Lung (tissue), 12 donors: Measurements from ENCODE around the gene IFNL1. TPM values are rescaled to one million over a fixed set of nuclear protein-coding genes. Genes with fewer than 3 reads are reported as not detected.

ENCODE experiments used
- ATAC-seq: fragments of 200-7000 bp; cut with Tn5 transposase; one replicate; pipeline ENCODE4 v1.9.1; 2020; ENCODE audit warnings: moderate number of reproducible peaks; ENCODE audit not compliant: insufficient read depth, low FRiP score
- DNase-seq, 3 donors: peaks; one replicate each; pipeline ENCODE4 v3.0.0-alpha.2; 2013 to 2017
- H3K27ac ChIP-seq, 2 donors: one replicate each; pipeline ENCODE4 v1.5.1; 2013; ENCODE audit warnings: mild to moderate bottlenecking in 2 of 2, moderate library complexity in 2 of 2, control low read depth in 1 of 2, inconsistent platforms in 1 of 2, low read depth in 1 of 2, low read length in 1 of 2
- H3K27me3 ChIP-seq, 3 donors: one replicate each; pipeline ENCODE4 v1.5.1; 2013; ENCODE audit warnings: low read length in 2 of 3; ENCODE audit not compliant: control insufficient read depth in 3 of 3, insufficient read depth in 3 of 3
- H3K36me3 ChIP-seq, 4 donors: one replicate each; pipeline ENCODE4 v1.5.1; 2013; ENCODE audit warnings: low read length in 4 of 4, mild to moderate bottlenecking in 1 of 4, moderate library complexity in 1 of 4; ENCODE audit not compliant: control insufficient read depth in 4 of 4, insufficient read depth in 4 of 4
- H3K4me1 ChIP-seq, 5 donors: one replicate each; pipeline ENCODE4 v1.5.1; 2013; ENCODE audit warnings: low read length in 5 of 5, mild to moderate bottlenecking in 2 of 5, moderate library complexity in 1 of 5; ENCODE audit not compliant: control insufficient read depth in 5 of 5, insufficient read depth in 5 of 5
- H3K4me3 ChIP-seq: one replicate; pipeline ENCODE4 v1.5.1; 2013; ENCODE audit warnings: mild to moderate bottlenecking, control low read depth, moderate library complexity
- H3K9ac ChIP-seq, 2 donors: one replicate each; pipeline ENCODE4 v1.5.1; 2013; ENCODE audit warnings: low read length in 2 of 2, control low read depth in 1 of 2; ENCODE audit not compliant: insufficient read depth in 1 of 2
- H3K9me3 ChIP-seq, 4 donors: one replicate each; pipeline ENCODE4 v1.5.1; 2013; ENCODE audit warnings: low read length in 3 of 4, mild to moderate bottlenecking in 1 of 4, moderate library complexity in 1 of 4; ENCODE audit not compliant: control insufficient read depth in 4 of 4, insufficient read depth in 3 of 4
- CTCF ChIP-seq: IDR thresholded peaks from 2 replicates; pipeline ENCODE4 v1.5.1; 2012; ENCODE audit warnings: mild to moderate bottlenecking; ENCODE audit errors: control extremely low read depth, extremely low read depth
- WGBS, 2 donors: extraction: QIAGEN DNeasy Blood & Tissue Kit; methylation state at CpG; one replicate each; pipeline ENCODE4 v1.1.7; 2013; 5-methylcytosine and 5-hydroxymethylcytosine counted together
- polyA plus RNA-seq, 2 donors: library from polyadenylated mRNA; stranded (reverse); fragments of 200-250 nt; gene quantifications; one replicate each; pipeline ENCODE4 v1.2.1, GENCODE V29; 2013
- total RNA-seq, 2 donors: library from RNA; depleted of rRNA in 1 of 2; stranded (reverse); fragments of >200 nt in 1 of 2; gene quantifications; one replicate each; pipeline ENCODE4 v1.2.1, GENCODE V29; 2014 to 2021
- donor health status: control.
- donor health status: control.
- donor health status: Bipolar disorder and iron deficiency.
- donor health status: healthy.
- donor health status: DM: yes; HTN: yes; CAD: no.

Gene IFNL1
- total and polyA plus RNA-seq, 4 donors = 0.17 TPM; not detected in 3

GRCh38 chr19:39248806-39249205 lies 47.4 kb upstream of the IFNL1 start, which contains the start of gene IFNL4:
TSS of gene IFNL4 (minus strand) at chr19:39248856.
- WGBS, 2 donors = 52 to 63% methylated on average over 13 of the region's 13 CpGs
- DNase-seq = no peak

GRCh38 chr19:39251081-39251480 lies 45.1 kb upstream of the IFNL1 start:
- no peak overlapping the region for H3K27ac ChIP-seq
- H3K9me3 ChIP-seq = peaks cover 0 to 5% (median 0%) of the 10 kb centered on the region in 4 donors
- ATAC-seq (no peak), DNase-seq (no peak)
- H3K4me1 ChIP-seq = peaks cover 0 to 9% (median 0%) of the 10 kb centered on the region in 5 donors
- H3K27me3 ChIP-seq = peaks cover 0 to 41% (median 22%) of the 10 kb centered on the region in 3 donors
- no peak overlapping the region for H3K4me3 ChIP-seq
- WGBS, 2 donors = 73 to 76% methylated on average over 5 of the region's 5 CpGs
- no peak overlapping the region for H3K9ac ChIP-seq
- TF ChIP-seq CTCF = no peak
- no peaks in the 10 kb centered on the region for H3K36me3 ChIP-seq

More at GRCh38 chr19:39248806-39249205, 47.4 kb upstream of the IFNL1 start, which contains the start of gene IFNL4:
- Histone ChIP-seq H3K27me3 (peaks cover 0 to 41% (median 22%) of the 10 kb centered on the region in 3 donors), H3K9ac (no peak within 1 kb of the TSS), H3K27ac (no peak within 1 kb of the TSS), H3K4me1 (peaks cover 0 to 9% (median 0%) of the 10 kb centered on the region in 5 donors), H3K4me3 (no peak within 1 kb of the TSS), H3K9me3 (peaks cover 0 to 3% (median 0%) of the 10 kb centered on the region in 4 donors), H3K36me3 (no peaks in the 10 kb centered on the region)
- TF ChIP-seq CTCF = no peak
- no peak for ATAC-seq

GRCh38 chr19:39251846-39252245 lies 44.4 kb upstream of the IFNL1 start:
- Histone ChIP-seq H3K4me3 (no peak overlapping the region), H3K9ac (no peak overlapping the region), H3K27ac (no peak overlapping the region), H3K9me3 (peaks cover 0 to 5% (median 0%) of the 10 kb centered on the region in 4 donors), H3K36me3 (no peaks in the 10 kb centered on the region), H3K27me3 (peaks cover 0 to 39% (median 22%) of the 10 kb centered on the region in 3 donors), H3K4me1 (peaks cover 0 to 9% (median 0%) of the 10 kb centered on the region in 5 donors)
- ATAC-seq = no peak
- WGBS, 2 donors = 41 to 46% methylated on average over 3 of the region's 3 CpGs
- DNase-seq = no peak
- no peak for TF ChIP-seq CTCF

GRCh38 chr19:39252458-39252857 lies 43.7 kb upstream of the IFNL1 start:
- H3K9me3 ChIP-seq = peaks cover 0 to 2% (median 0%) of the 10 kb centered on the region in 4 donors
- H3K4me3 ChIP-seq = no peak overlapping the region
- H3K9ac ChIP-seq = no peak overlapping the region
- TF ChIP-seq CTCF = no peak
- DNase-seq = no peak
- no peak for ATAC-seq
- H3K4me1 ChIP-seq = peaks cover 0 to 7% (median 0%) of the 10 kb centered on the region in 5 donors
- WGBS, 2 donors = 31 to 51% methylated on average over 3 of the region's 3 CpGs
- H3K27me3 ChIP-seq = peaks cover 0 to 34% (median 20%) of the 10 kb centered on the region in 3 donors
- no peaks in the 10 kb centered on the region for H3K36me3 ChIP-seq
- no peak overlapping the region for H3K27ac ChIP-seq
